Body of pancreas (tissue), 4 donors: ENCODE data around the gene NPIPB8. TPM values are rescaled to one million over a fixed set of nuclear protein-coding genes. Genes with fewer than 3 reads are reported as not detected.
"Not testable (repeated sequence)": the region's sequence is repeated elsewhere in the genome, so short reads cannot be mapped to it uniquely, and the experiment has no call there.

Source experiments
- ATAC-seq: fragments of 150-250 bp; one replicate; pipeline ENCODE4 v1.9.1; 2016
- DNase-seq, 4 donors: peaks; one replicate each; pipeline ENCODE4 v3.0.0-alpha.2; 2019
- H3K27ac ChIP-seq, 4 donors: fragments of 200-600 bp; sonication (generic); 1 replicate in 3 of 4; 2 replicates in 1 of 4; pipeline versions ENCODE4 v1.5.1 to v1.6.1; 2016 to 2019; ENCODE audit warnings: mild to moderate bottlenecking in 1 of 4, mixed read lengths in 1 of 4, moderate library complexity in 1 of 4
- H3K27me3 ChIP-seq, 2 donors: fragments of 200-600 bp; sonication (generic); one replicate each; pipeline ENCODE4 v1.6.0; 2016; ENCODE audit warnings: mild to moderate bottlenecking in 1 of 2
- H3K36me3 ChIP-seq, 2 donors: fragments of 200-600 bp; sonication (generic); replicated peaks in 1 of 2; 2 replicates each; pipeline ENCODE4 v1.5.1; 2016; ENCODE audit warnings: low read depth in 2 of 2; ENCODE audit not compliant: insufficient read depth in 1 of 2
- H3K4me1 ChIP-seq: fragments of 200-600 bp; sonication (generic); one replicate; pipeline ENCODE4 v1.6.0; 2016
- H3K4me3 ChIP-seq, 2 donors: fragments of 200-600 bp; sonication (generic); 1 replicate in 1 of 2; 2 replicates in 1 of 2; pipeline ENCODE4 v1.5.1; 2016 to 2019
- H3K9me3 ChIP-seq, 3 donors: fragments of 200-600 bp; sonication (generic); 1 replicate in 2 of 3; 2 replicates in 1 of 3; pipeline ENCODE4 v1.5.1; 2016
- CTCF ChIP-seq, 7 experiments: fragments of 450-650 bp in 4 of 7; fragments of 200-600 bp in 3 of 7; sonication (generic) in 3 of 7; IDR thresholded peaks; one replicate each; pipeline ENCODE4 v1.5.1; 2016 to 2019; ENCODE audit warnings: antibody characterized with exemption in 7 of 7
- POLR2A ChIP-seq, 3 donors: fragments of 450-650 bp; IDR thresholded peaks; one replicate each; pipeline ENCODE4 v1.6.1; 2016; ENCODE audit warnings: antibody characterized with exemption in 3 of 3, mild to moderate bottlenecking in 2 of 3
- WGBS, 2 donors: methylation state at CpG; one replicate each; pipeline ENCODE4 v1.1.5; 2017; 5-methylcytosine and 5-hydroxymethylcytosine counted together
- intact Hi-C: fragments of 100-400 bp; cut with DNase I; formaldehyde crosslinking; loops from one replicate; pipeline ENCODE4 v1.15.1; 2023
- total RNA-seq, 2 donors: library from RNA; depleted of rRNA; stranded (reverse); fragments of >200 nt; gene quantifications; one replicate each; pipeline ENCODE4 v1.1.0, GENCODE V29; 2016

The NPIPB8 gene
- total RNA-seq, 2 donors from 2014 or later = 0.52 TPM; not detected in 1

- TF ChIP-seq POLR2A (IDR thresholded peaks at IDR 0.05) (no peak), CTCF (IDR thresholded peaks at IDR 0.05) (no peak)
- H3K4me3 ChIP-seq = no peak overlapping the region
- H3K4me1 ChIP-seq = peaks cover 24% of the 10 kb centered on the region
- WGBS, 2 donors = 88 to 90% methylated on average over 3 to 5 of the region's 5 CpGs
- ATAC-seq (no peak), DNase-seq (no peak)
- intact Hi-C loops = no loop called here
- peaks cover 10 to 11% of the 10 kb centered on the region in 2 donors for H3K36me3 ChIP-seq
- H3K27ac ChIP-seq = no peak overlapping the region
- no peaks in the 10 kb centered on the region for H3K27me3 ChIP-seq
- no peaks in the 10 kb centered on the region for H3K9me3 ChIP-seq
Observed at GRCh38 chr16:28592511-28592910, 45.4 kb upstream of the NPIPB8 start.

DNA sequence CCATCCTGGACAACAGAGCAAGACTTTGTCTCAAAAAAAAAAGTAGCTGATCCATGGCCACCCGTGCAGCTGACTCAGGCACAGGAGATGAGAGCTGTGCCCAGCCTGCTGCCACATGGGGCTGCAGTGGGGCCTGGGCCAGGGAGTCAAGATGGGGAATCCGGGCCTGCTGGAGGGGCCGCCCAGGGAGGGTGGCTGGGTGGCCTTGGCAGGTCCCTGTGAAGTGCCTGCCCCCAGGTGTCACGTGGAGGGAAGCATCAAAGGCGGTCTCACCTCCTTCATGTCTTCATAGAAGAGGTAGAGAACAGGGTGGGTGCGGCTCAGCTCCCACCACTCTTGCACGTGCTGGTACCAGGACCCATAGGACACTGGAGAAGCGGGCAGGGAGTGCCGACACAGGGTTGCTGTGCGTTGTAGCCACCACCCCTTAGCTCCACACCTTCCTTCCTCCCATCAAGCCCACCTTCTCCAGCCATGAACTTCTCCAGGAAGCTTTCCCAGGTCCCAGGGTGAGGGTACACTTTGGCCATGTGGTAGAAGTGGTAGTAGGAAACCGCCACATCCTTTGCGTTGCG, 44.8 kb upstream of the NPIPB8 start:
- Histone ChIP-seq H3K36me3 (peaks cover 10 to 11% of the 10 kb centered on the region in 2 donors), H3K27me3 (no peaks in the 10 kb centered on the region), H3K27ac (no peak overlapping the region), H3K4me3 (no peak overlapping the region), H3K9me3 (no peaks in the 10 kb centered on the region), H3K4me1 (peaks cover 28% of the 10 kb centered on the region)
- WGBS, 2 donors = 89 to 93% methylated on average over 9 to 13 of the region's 13 CpGs
- TF ChIP-seq POLR2A (IDR thresholded peaks at IDR 0.05) = no peak
- no peak for TF ChIP-seq CTCF (IDR thresholded peaks at IDR 0.05)
- ATAC-seq (no peak), DNase-seq (no peak)
- intact Hi-C loops = no loop called here

- WGBS, 2 donors = 98 to 100% methylated on average over 2 to 5 of the region's 6 CpGs
- H3K9me3 ChIP-seq, ATAC-seq, H3K36me3 ChIP-seq, DNase-seq, H3K27me3 ChIP-seq, intact Hi-C loops, H3K4me3 ChIP-seq: not testable (repeated sequence)
- Histone ChIP-seq H3K27ac (peak overlapping the region in 3 of 4 donors; percentile 78 to 82 (median 81)), H3K4me1 (peaks cover 28% of the 10 kb centered on the region)
Observed at GRCh38 chr16:28595451-28595850, 42.4 kb upstream of the NPIPB8 start.

- no peak for TF ChIP-seq POLR2A (IDR thresholded peaks at IDR 0.05)
- TF ChIP-seq CTCF (IDR thresholded peaks at IDR 0.05) = no peak
Observed at GRCh38 chr16:28596115-28596630, 41.7 kb upstream of the NPIPB8 start.

GRCh38 chr16:28596840-28597691, 40.8 kb upstream of the NPIPB8 start, which contains the start of gene SULT1A2:
Gene SULT1A2 (minus strand): TSS chr16:28597050. CDS start chr16:28595930, 1,120 bp downstream.
- WGBS, 2 donors = 18 to 20% methylated on average over 8 to 11 of the region's 11 CpGs
- ATAC-seq (peak; percentile 85), DNase-seq (peak; percentile 74 to 86 (median 80))
- H3K4me1 ChIP-seq = peaks cover 28% of the 10 kb centered on the region
- H3K27me3 ChIP-seq = no peaks in the 10 kb centered on the region
- H3K36me3 ChIP-seq = no peaks in the 10 kb centered on the region
- H3K4me3 ChIP-seq = no peak within 1 kb of the TSS
- TF ChIP-seq POLR2A (IDR thresholded peaks at IDR 0.05) = peak in 1 of 3 donors; percentile 19
- TF ChIP-seq CTCF (IDR thresholded peaks at IDR 0.05) = no peak
- intact Hi-C loops = no loop called here
- H3K27ac ChIP-seq = peak within 1 kb of the TSS; percentile 45 to 82 (median 80)
- H3K9me3 ChIP-seq = no peaks in the 10 kb centered on the region

More at GRCh38 chr16:28596115-28596630, 41.7 kb upstream of the NPIPB8 start:
- H3K27me3 ChIP-seq = no peaks in the 10 kb centered on the region
- peak; percentile 39 to 86 (median 64) for DNase-seq
- no peaks in the 10 kb centered on the region for H3K9me3 ChIP-seq
- no peaks in the 10 kb centered on the region for H3K36me3 ChIP-seq
- H3K4me1 ChIP-seq = peaks cover 28% of the 10 kb centered on the region
- 50% methylated on average over 8 of the region's 8 CpGs; no CpG with 5 or more reads in 1 of the 2 donors for WGBS, 2 donors
- intact Hi-C loops = no loop called here
- no peak overlapping the region for H3K4me3 ChIP-seq
- ATAC-seq = peak; percentile 19
- H3K27ac ChIP-seq = peak overlapping the region; percentile 45 to 82 (median 80)
